ENCODE data around the gene LMX1B.

Gene LMX1B

DNA sequence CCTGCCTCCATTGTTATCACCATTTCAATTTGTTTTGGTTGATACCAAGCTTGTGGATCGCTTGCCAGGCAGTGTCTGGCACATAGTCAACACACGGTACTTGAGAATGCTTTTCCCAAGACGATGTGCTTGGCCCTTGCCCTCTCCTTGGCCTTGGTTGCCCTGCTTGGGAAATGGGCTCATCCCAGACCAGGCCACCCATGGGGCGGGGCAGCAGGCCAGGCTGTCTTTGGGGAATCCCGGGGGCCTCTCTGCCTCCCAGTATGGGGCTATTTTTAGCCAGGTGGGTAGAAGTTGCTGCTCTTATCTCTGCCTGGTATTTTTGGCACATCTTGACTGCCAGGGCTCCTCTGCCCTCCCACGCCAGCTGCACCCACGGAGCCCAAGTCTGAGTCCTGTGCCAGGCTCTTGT lies 49.9 kb downstream of the LMX1B start:
- DNase-seq = no peak

DNA sequence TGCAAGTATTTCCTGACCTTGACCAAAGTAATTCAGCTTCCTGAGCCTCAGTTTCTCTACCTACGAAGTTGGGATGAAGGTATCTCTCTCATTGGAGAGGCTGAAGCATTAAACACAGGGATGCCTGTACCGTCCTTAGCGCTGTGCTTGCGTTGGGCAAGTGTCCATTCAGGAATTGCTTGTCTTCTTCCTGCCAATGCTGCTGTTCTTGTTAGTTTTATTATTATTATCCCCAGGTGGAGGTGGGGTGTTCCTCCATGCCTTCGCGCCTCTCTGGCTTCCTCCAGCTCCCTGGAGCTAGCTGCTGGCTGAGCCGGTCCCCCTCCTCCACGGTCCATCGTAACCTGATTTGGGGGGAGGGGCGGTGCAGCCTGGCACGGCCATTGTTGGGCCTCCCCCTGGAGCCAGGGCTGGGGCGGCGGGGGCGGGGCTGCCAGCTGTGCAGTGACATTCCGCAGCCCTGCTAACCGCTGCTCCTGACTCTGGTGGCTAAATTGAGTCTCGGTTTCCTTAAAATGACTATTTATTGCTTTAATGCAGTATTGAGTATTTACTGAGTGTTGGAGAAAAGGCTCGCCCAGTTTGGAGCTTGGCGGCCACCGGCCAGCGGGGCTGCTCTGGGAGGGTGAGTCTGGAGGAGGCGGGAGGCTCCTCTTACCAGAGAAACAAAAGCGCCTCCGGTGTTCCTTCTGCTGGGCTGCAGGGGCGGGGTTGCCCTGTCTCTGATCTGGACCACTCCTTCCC lies 51.3 kb downstream of the LMX1B start:
- no peak for DNase-seq

GRCh38 chr9:126665644-126666035 lies 51.9 kb downstream of the LMX1B start:
- DNase-seq = no peak

GRCh38 chr9:126666155-126666803 lies 52.6 kb downstream of the LMX1B start:
- no peak for DNase-seq

DNA sequence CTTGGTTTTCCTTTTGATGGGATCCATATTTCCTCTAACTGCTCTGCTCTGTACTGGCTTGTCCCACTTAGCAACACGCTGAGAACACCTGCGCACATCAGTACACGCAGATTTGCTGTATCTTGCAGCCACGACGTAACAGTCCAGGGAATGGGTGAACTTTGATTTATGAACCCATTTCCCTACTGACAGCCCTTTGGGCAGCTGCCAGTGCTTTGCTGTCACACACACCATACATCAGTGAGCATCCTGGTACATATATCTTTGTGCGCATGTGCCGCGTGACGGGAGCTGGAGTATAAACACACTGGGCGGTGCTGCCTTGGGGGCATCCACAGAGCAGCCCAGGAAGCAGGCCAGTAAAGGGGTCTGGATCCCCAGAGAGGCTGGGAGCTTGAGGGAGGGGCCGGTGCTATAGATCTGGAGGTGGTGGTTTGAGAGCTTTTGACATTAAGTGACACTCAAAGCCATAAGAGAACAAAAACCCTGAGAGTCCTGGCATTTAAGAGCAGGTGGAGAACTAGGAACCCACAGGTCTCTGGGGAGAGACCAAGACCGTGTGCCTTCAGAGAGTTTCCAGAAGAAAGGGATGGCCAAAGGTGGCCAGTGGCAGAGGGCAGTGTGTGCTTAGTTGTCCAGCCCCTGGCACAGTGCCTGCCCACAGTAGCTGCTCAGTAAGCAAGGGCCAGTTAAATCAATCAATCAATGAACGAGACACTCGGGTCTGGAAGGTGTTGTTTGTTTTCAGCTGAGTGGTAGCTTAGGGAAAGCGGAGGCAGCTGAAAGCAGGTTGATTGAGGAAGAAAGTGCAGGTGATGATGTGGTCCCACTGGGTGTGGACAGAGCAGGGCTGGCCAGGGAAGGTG lies 53.7 kb downstream of the LMX1B start:
- no peak for DNase-seq

DNA sequence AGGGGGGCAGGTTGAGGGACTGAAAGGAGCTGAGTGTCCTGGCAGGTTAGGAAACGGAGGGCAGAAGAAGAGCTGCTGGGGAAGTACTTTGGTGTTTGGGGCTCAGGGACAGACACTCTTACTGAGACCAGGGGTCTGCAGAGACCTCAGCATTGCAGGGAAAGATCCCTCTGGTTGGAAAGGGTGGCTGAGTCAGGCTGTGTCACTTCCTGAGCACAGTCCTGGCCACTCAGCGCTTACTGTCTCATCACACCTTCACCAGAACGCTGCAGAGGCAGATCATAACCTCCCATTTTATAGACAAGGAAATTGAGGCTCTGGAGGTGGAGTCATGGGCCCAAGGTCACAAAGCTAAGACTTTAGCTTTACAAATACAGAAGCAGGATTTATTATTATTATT lies 54.3 kb downstream of the LMX1B start:
- DNase-seq = no peak

- DNase-seq = no peak
Measured at GRCh38 chr9:126669108-126669507, 55.4 kb downstream of the LMX1B start.

- no peak for DNase-seq
Measured at GRCh38 chr9:126670270-126670669, 56.5 kb downstream of the LMX1B start.

DNA sequence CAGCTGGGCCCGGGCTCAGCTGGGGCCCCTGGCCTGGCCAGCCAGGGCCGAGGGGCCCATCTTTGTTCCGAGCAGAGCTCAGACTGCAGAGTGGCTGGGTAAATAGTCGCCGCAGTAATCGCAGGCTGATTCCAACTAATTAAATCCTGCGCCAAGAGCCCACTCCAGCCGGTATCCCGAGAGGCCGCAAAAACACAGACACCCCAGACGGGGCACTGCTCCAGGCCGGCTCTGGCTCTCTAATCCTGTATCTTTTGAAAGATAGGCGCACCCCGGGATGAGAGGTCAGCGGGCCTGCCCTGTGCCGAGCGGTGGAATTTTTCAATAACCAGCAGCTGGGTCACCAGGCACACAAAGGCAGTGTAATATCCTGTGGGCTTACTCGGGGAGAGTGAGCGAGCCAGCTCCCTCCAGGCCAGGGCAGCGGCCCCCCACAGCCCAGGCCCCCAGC lies 57.7 kb downstream of the LMX1B start:
- no peak for DNase-seq

GRCh38 chr9:126671983-126672382 lies 58.3 kb downstream of the LMX1B start:
- DNase-seq = no peak

DNA sequence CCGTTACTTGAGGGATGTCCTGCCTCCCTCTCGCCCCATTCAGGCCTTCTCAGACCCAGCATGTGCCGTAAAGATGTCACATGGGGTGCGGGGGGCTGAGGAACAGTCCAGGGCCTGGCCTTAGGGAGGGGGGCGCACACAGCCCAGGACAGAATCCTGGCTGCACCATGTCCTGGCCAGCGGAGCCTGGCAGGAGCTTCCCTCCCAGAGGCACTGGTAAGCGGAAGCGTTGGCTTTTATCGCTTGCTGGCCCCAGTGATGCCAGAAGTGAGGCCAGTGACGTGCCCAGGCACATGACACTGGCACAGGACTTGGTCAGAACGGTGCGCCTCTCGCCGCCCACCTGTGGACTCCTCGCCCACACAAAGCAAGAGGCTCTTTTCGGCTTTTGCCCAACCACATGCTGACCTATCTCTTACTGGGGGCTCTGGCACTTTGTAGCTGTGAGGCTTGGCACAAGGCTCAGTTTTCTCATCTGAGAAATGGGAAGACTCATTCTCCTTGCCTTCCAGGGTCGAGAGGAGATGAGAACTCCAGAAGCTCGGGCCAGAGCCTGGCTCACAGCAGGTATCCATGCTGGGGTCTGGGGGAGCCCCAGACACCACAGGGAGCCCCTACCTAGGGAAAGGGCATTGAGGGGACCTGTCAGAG lies 59.0 kb downstream of the LMX1B start:
- no peak for DNase-seq

GRCh38 chr9:126673689-126674364 lies 60.1 kb downstream of the LMX1B start:
- no peak for DNase-seq

- no peak for DNase-seq
Measured at GRCh38 chr9:126674365-126675146, 60.8 kb downstream of the LMX1B start.

GRCh38 chr9:126675147-126675467 lies 61.4 kb downstream of the LMX1B start:
- no peak for DNase-seq

DNA sequence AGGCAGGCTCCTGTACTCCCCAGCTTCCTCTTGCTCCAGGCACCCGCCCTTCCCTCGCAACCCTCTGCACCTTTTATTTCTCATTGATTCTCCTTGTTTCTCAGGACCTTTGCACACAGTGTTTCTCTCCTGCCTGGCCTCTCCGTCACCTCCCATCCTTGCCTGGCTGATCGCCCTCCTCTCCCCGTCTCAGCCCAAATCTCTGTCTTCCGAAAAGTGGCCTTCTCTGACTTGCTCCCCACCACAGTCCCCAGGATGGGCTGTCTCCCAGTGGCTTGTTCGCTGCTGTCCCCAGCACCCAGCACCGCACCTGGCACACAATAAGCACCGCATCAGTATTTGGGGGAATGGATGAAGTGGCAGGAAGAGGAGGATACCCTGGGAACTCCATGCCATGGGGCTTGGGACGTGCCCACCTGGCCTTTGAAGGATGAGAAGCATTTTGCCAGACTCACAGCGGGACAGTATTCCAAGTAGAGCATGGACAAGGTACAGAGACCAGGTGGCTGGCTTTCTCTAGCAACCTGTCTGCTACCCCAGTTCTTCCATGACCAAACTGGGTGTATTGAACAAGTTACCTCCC lies 62.5 kb downstream of the LMX1B start:
- DNase-seq = no peak

GRCh38 chr9:126676685-126677143 lies 63.0 kb downstream of the LMX1B start:
- no peak for DNase-seq

DNA sequence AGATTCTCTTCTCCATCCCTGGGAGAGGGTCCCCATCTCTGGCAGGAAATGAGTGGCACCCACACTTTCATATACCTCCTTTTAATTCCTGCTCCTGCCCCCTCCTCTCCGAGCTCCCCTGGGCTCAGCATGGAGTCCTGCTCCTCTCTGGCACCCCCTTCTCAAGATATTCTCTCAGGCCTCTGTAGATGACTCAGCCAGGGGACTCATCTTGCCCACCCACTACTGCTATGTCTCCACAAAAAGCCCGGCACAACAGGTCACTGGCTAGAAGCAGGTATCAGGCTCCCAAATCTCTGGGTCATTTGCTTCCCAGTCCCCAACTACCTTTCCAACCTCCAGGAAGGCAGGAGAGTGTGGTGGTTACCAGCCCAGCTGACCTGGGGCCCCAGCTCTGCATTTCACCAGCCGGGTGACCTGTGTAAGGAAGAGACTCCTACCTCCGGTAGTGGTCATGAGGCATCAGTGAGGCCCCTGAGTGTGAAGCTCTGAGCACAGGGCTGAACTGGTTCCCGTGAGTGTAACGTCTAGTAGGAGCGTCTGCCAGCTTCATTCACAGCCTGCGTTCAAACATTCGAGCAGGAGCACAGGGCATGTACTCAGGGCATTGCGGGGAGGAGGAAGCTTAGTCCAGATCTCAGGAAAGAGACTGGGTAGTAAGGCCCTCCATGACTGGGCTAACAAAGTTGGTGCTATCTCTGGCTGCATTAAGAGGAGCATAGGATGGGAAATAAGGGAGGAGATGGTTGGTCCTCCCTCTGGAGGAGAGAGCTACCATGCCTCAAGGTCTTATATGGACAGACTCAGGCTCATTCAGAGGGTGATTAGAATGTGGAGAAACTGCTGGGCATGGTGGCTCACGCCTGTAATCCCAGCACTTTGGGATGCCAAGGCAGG lies 63.7 kb downstream of the LMX1B start:
- no peak for DNase-seq

DNA sequence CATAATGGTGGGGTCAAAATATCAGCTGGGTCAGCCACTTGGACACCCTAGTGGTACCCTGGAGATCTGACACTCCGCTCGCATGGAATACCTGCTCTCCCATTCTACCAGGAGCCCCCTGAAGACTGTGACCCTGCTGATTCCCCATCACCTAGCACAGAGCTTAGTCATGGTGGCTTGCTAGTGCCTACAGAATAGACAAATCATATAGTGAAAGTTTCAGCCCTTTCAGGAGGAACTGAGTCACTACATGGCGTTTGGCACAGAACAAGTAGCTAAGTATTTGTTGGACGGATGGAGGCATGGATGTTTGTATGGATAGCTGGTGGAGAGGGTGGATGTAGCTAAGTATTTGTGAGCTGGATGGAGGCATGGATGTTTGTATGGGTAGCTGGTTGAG lies 65.3 kb downstream of the LMX1B start:
- DNase-seq = no peak

GRCh38 chr9:126681336-126681735 lies 67.6 kb downstream of the LMX1B start:
- no peak for DNase-seq

- no peak for DNase-seq
Measured at GRCh38 chr9:126682113-126682810, 68.5 kb downstream of the LMX1B start.

All from NCI-H446 (cell line).